T1000 (cell line): ENCODE data around the gene MAGED1.
"Not testable (repeated sequence)": the region's sequence is repeated elsewhere in the genome, so short reads cannot be mapped to it uniquely, and the experiment has no call there.

Experiments
- DNase-seq: peaks from one replicate; lab custom pipeline; 2025; ENCODE audit warnings: mixed read lengths; lab: John Stamatoyannopoulos, UW

The MAGED1 gene

GRCh38 chrX:51894697-51895336 lies 1.4 kb downstream of the MAGED1 start:
- DNase-seq, result no peak

- DNase-seq, result no peak
Observed at GRCh38 chrX:51896626-51897025, 3.2 kb downstream of the MAGED1 start.

- DNase-seq, result no peak
Observed at GRCh38 chrX:51899741-51900140, 6.3 kb downstream of the MAGED1 start.

GRCh38 chrX:51902510-51903050 lies 9.2 kb downstream of the MAGED1 start:
- DNase-seq, result no peak

- DNase-seq, result not testable (repeated sequence)
Observed at GRCh38 chrX:51905152-51905551, 11.7 kb downstream of the MAGED1 start.

- DNase-seq, result no peak
Observed at GRCh38 chrX:51905711-51906110, 12.3 kb downstream of the MAGED1 start.

- DNase-seq, result no peak
Observed at GRCh38 chrX:51917604-51918003, 24.2 kb downstream of the MAGED1 start.

GRCh38 chrX:51922561-51922960 lies 29.1 kb downstream of the MAGED1 start:
- DNase-seq, result no peak

- no peak for DNase-seq
Observed at GRCh38 chrX:51931566-51932150, 38.2 kb downstream of the MAGED1 start.
